Glomerular endothelial cell (primary cell): ENCODE measurements around the gene INSM1. TPM values are rescaled to one million over a fixed set of nuclear protein-coding genes. Genes with fewer than 3 reads are reported as not detected.

Experiments
- DNase-seq: peaks from one replicate; pipeline ENCODE4 v3.0.0-alpha.2; 2011; ENCODE audit warnings: low read depth, low spot score; ENCODE audit errors: extremely low read depth
- total RNA-seq: library from RNA; depleted of rRNA; stranded (reverse); fragments of >200 nt; gene quantifications from 2 replicates; pipeline ENCODE4 v1.2.3, GENCODE V29; 2015

Gene INSM1
- total RNA-seq, 1 donor from 2014 or later, result not detected

GRCh38 chr20:20417876-20418676, 50.2 kb downstream of the INSM1 start:
- no peak for DNase-seq
